Measurements from ENCODE around the gene HLF.

GRCh38 chr17:55254375-55254774 is 10.4 kb upstream of the HLF start:
- TF ChIP-seq CTCF (IDR thresholded peaks at IDR 0.05) (no peak), POLR2A (IDR thresholded peaks at IDR 0.05; ENCODE audit: low read depth) (no peak), POLR2AphosphoS5 (IDR thresholded peaks at IDR 0.05) (no peak)
